ENCODE measurements around the gene ZRANB3. TPM values are rescaled to one million over a fixed set of nuclear protein-coding genes. Genes with fewer than 3 reads are reported as not detected.

ZRANB3 gene
- 4.2 and 10.5 TPM in 2 replicates for total RNA-seq

GRCh38 chr2:135530313-135531230 is at the start of gene ZRANB3:
Gene ZRANB3, minus strand, starts transcription at chr2:135531218.

GRCh38 chr2:135531231-135532197 is 496 bp upstream of the ZRANB3 start, which contains the start of gene R3HDM1:
Gene R3HDM1, plus strand, starts transcription at chr2:135531484. Its CDS starts 73,362 bp downstream, at chr2:135604846.

Other genes starting within 250 kb of the ZRANB3 start
- 15.0 and 16.3 TPM in 2 replicates for gene R3HDM1, start 266 bp upstream of the ZRANB3 start, total RNA-seq
- gene UBXN4, start 210.6 kb upstream of the ZRANB3 start, total RNA-seq: 37.4 and 39.9 TPM in 2 replicates